NB4 (cell line): ENCODE results near the gene KRTAP4-2.

Experiments used
- CTCF ChIP-seq: IDR thresholded peaks from one replicate; pipeline ENCODE4 v1.5.1; 2012; ENCODE audit warnings: low read depth, low read length
- MAX ChIP-seq: IDR thresholded peaks from 2 replicates; pipeline ENCODE4 v1.6.1; 2011; ENCODE audit warnings: low read depth, low read length
- MYC ChIP-seq: IDR thresholded peaks from 2 replicates; pipeline ENCODE4 v1.6.1; 2011; ENCODE audit warnings: low read depth, low read length
- POLR2A ChIP-seq: IDR thresholded peaks from 2 replicates; pipeline ENCODE4 v1.6.1; 2011; ENCODE audit warnings: mild to moderate bottlenecking; ENCODE audit not compliant: insufficient read length; ENCODE audit errors: extremely low read depth

- TF ChIP-seq CTCF (no peak), MYC (no peak), POLR2A (no peak), MAX (no peak)
Observed at GRCh38 chr17:41212524-41213169, 34.6 kb upstream of the KRTAP4-2 start.
